ENCODE data around the gene HOXA11.

HOXA11 gene

DNA sequence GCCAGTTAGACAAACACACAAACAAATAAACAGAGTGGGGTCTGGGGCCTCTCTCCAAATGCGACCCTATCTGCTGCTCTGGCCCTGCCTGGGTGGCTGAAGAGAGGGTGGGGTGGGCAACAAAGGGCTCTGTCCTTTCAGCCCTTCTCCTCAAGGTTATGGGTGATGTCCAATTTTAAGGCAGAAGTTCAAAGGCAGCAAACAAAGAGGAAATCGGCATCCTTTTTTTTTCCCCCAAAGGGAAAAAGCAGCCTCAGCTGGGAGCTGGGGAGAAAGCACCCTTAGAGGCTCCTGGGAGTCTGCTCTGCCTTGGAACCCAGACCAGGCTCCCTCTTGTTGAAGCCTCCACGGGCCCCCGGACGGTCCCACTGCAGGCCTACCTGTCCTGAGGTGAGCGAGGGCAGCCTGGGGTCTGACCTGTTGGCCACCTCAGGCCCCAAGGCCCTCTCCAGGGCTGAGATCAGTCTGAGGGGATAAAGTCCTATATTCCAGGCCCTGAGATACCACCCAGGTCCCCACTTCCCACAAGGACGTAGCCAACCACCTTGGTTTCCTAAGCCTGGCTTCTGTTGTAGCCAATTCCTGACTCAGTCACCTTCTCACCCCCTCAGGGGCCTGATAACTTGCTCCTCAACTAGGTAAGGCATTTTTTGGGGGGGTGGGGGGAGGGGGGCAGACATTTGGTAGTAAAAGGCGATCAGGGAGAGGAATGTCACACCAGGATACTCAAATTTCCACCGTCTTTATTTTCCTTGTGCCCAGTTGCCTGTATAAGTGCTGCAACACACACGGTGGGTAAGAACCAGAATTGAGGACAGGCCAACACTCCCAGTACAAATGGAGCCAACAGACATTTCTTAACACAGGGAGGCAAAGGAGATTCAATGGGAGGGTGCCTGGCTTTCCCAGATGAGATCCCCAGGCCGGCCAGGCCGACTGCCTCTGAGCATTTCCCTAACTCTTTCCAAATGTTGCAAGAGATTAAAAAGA is 4.3 kb downstream of the HOXA11 start:
- DNase-seq (ENCODE audit: low read depth), result no peak

DNA sequence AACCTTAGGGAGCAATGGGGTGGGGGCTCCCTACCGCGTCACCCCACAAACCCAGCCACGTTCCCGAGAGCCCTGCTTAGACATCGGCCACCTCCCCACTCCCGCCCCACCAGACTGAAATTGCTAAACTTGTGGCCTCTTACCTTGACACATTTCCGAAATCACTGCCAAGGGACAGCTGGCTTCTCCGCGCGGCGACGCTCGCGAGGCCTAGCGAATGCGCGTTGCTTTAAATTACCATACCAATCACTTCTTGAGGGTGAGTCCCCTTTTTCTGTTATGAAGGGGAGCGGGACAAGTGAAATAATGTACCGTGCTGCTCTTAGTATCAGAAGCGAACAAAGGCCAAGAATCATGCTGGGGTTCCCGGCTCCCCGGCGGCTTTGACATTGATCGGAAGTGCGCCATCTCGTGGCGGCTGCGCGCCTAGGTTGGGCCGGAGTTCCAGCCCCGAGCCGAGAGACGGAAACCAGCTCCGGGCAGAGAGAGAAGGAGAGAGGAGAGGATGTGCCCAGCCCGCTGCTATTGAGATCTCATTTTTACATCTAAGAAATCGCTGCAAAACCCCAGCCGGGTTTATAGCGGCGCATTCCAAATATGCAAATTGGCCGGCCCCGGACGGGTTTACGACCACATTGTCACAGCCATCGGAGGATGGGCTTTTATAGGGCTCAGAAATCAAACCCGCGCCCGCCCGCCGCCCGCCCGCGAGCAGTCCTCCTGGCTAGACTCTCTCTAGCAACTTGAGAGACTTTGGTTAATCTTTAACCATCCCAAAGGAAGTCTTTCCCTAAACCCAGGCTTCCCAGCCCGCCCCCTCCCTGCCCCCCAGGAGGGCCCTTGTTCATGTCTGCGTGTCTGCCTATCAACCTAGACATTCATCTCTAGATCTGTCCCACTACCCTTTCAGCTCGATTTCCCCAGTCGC is 5.3 kb downstream of the HOXA11 start:
- peak; percentile 56 for DNase-seq (ENCODE audit: low read depth)

DNA sequence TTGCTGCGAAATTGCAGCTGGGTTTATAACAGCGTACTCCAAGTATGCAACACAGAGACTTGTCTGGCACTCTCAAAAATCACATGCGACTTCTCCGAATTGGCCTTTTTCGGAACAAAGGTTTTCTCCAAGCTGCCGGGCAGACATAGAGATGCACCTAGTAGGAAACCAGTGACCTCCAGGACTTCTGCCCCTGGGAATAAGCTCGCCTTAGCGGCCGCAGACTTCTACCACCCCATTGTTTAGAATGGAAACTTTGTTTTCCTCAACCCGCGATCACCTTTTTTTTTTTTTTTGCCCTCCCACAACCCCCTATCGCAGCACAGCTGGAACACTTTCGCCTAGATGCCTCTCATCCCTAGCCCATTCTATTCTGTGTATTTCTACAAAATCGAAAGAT is 6.0 kb downstream of the HOXA11 start:
- DNase-seq (ENCODE audit: low read depth), result no peak

DNA sequence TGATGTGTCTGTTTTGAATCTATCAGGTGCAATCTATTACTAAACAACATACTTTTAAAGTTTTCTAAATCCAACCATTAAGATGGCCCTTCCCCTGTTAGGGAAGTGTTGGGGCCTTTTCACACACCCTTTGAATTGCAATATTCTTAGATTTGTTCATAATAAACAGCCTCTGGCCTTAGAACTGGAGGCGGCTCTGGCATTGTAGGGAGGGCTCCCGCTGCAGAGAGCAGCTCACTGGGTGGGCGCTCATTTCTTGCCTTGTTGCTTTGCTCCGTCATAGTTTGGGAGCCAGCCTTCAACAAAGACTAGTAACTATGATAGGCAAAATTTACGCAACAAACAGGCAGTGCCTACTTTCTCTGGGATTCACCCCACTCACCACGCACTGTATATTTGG is 6.7 kb downstream of the HOXA11 start:
- DNase-seq (ENCODE audit: low read depth), result no peak

DNA sequence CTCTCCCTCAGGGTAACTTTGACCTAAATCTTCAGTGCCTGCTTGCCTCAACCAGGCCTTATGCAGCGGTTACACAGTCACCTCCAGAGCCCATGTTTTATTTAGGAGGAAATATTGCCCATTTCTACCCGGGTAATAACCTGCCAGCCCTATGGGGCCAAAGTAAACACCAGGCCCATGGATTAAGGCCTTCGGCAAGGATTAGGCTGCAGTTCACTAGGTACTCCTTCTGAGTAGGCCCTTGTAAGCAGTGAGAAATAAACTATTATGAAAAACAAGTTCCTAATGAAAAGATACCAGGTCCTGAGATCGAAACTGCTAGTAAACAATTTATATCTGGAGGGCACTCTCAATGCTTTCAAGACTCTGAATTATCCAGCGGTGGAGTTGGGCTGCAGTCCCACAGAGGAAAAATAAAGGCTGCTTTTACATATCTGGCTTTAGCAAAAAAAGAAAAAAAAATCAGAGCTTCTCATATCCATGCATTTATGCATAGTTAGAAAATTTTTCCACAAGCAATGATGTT is 7.2 kb downstream of the HOXA11 start:
- DNase-seq (ENCODE audit: low read depth), result no peak

DNA sequence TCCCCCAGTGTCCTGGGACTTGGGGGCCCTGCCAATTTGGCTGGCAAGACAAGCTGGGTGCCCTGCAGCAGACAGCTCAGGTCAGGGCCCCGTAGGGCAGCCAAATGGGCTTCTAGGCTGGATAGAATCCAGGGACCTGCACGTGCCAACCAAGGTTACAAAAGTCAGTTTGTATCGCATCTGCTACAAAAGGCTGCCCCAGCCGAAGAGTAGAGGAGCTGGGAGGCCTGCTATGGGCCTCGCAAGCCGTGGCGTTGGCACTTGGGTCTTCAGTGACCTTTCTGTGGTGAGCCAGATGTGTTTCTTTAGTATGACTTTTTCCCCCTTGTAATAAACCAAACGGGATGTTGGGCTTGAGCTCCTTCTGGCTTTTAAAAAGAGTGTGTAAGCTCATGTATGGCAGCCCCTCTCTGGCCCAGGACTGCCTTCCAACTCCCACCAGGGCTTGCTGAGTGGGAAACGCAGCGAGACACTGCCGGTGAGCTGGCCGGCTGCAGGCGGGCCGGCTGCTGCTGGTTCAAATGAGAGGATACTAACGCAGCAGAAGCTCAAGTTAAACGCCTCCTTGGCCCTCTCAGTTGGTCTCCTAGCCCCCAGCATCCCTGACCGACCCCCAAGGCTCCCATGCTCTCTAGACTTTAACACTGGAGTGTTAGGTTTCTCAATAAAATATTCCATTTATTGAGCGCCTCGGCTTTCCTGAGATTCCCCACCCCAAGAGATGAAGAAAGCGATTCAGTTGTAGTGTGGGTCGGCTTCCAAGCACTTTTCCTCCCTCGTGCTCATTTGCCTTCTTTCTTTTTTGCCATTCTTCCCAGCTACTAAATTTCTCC is 7.9 kb downstream of the HOXA11 start:
- DNase-seq (ENCODE audit: low read depth), result no peak

DNA sequence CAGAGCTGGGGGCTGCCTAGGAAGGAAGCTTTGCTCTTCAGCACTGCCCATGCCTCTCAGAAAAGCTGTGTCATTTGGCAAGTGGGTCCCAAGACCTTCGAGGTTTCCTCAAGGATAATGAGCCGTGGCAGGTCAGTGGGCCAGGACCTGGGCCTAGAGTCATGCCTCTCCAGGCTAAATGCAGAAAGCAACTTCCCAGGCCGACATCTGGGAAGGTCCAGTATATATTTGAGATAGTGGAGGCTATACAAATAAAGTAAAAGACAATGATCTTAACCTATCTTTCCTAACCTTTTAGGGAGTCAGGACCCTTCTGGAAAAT is 8.5 kb downstream of the HOXA11 start:
- DNase-seq (ENCODE audit: low read depth), result no peak

DNA sequence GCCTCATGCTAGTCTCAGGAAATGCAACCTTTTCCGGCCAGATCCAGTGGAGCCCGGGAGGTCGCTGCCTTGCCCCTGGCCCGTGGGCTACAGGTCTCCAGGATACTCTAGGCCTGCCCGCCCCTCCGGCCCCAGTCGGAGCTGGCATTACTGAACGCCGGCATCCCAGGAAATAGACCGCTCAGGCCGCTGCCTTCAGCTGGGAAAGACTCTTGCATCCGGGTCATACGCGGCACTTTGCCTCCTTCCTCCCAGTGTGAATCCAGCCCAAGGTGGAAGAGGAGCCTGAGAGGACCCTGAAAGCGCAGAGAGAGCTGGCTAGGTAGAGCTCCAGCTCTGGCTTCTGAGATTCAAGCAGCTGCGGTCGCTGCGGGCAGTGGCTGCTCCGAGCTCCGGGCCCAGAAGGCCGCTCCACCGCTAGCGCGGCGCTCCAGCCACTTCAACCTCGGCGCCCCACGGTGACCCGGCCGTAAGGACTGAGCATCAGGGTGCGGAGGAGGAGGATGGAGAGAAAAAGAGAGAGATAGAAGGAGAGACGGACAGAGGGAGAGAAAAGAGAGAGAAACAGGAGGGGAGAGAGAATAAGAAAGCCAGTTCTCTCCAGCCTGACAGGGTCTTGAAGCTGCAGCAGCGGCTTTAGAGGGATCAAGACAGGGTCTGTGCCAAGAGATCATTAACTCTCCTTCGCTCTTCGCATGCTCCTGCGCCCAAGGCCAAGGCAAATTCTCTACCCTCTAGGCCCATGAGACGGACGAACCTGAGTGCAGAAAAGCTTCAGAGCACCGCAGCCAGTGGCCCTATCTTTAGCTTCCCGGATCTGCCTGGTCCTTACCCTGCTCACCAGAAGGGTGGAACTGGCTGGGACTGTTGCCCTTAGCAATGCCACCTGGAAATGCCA is 9.2 kb downstream of the HOXA11 start:
- no peak for DNase-seq (ENCODE audit: low read depth)

DNA sequence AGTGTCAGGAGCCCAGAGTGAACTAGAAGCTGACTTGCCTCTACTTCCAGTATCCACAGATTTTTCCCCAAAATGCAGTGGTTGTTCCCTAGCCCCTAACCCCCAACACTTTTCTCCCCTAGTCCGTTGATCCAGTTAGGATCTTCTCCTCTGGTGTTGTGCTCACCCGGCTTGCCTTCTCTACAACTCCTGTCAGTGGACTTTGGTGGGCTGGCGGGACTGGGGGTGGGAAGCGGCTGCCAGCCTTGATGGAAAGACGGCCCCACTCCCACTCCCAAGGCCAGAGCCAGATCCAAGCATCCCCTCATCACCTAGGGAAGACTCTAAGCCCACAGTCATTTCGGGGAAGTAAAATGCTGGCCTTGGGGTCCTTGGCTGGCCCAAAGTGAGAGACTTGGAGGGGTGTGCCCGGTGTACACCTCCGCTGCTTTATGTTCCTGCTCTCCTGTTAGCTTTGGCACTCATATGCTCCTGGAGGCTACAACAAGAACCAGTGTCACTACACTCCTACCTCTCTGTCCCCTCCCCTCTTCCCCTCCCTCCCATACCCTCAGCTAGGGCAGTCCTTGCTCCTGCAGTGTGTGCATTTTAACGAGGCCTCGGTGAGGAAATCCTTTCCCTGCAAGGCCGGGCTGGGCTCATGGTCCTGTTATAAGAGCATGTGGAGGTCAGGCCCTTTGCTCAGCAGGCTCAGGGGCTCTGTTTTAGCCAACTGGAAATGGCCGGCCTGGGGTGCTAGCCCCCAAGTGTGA is 10.0 kb downstream of the HOXA11 start:
- no peak for DNase-seq (ENCODE audit: low read depth)

DNA sequence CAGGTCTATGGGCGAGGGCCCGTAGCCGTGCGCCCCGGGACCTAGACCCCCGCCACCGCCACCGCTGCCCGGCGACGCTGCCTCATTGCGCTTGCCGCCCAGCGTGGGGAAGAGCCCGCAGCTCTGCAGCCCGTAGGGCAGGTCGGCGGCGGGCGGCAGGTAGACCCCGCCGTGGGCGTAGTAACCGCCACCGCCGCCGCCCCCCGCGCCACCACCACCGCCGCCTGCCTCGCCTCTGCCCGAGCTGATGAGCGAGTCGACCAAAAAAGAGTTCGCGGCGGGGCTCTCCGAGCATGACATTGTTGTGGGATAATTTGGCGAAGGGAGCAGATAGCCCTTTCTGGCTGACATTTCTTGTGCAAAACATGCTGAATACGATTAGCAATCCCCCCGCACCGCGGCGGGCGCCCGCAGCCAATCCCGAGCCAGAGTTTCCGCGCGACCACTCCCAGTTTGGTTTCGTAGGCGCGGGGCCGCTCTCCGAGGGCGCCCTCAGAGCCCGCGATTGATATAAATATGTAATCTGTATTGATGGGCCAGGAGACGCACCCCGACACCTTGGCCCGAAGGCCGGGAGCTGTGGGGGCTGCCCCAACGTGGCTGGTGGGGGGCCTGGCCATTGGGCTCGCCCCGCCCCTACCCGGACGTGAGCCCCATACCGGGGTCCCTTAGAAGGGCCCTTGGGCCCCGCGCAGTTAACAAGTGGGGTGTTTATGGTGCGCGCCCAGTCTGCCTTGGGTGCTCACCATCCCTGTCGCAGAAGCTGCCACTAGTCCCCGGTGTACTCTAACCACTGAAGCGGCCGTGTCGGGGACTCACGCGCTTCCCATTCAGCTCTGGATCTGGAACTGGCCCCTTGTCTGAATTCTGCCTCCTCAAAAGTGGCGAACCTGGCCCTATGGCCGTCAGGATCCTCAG is 10.8 kb downstream of the HOXA11 start, which contains the start of gene HOXA10:
HOXA10 (minus strand) TSS at position 365 of the 918 bp plus-strand sequence; CDS start at position 351, 14 bp downstream.
- no peak for DNase-seq (ENCODE audit: low read depth)

DNA sequence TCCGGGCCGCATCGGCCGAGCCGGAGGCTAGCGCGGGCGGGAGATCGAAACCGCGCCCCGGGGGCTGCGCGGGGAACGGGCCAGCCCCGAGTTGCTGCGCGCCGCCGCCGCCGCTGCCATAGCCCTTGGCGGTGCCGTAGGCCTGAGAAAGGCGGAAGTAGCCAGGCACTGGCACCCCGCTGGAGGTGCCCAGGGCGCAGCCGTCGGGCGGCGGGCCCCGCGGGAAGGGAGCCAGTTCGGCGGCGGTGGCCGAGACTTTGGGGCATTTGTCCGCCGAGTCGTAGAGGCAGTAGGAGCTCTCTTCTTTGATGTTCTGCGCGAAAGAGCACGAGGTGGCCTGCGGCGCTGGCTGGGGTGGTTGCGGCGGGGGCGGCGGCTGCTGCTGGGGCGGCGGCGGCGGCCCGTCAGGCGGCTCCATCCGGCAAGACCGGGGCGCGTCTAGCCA is 11.5 kb downstream of the HOXA11 start:
- DNase-seq (ENCODE audit: low read depth), result no peak

DNA sequence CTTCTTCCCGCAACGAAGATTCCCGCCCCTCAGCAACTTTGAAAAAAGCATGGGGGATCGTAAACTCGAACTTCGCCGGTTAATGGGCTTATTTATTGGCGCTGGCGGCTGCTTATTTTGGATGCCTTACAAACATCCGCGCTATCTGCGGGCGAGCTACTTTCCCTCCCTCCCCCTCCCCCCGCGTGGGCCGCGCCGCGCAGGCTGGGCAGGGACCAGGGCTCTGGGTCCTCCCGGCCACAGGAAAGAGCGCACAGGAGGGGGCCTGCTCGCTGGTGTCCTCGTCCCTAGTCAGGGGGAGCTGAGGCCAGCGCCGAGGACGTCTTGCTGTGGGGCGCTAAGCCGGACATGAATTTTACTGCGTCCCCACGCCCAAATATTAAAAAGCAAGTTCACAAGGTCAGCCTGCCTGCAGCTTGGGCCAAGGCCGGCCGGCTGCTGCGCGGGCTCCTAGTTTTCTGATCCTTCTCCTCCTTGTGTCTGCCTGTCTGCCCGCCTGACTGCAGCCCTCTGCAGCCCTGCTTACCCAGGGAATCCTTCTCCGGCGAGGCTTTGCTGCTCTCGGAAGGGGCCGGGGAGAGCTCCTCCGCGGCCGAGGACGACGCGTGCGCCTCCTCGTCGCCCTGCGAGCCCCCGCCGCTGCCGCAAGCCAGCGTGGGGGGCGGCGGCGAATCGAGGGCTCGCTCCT is 12.1 kb downstream of the HOXA11 start:
- no peak for DNase-seq (ENCODE audit: low read depth)

DNA sequence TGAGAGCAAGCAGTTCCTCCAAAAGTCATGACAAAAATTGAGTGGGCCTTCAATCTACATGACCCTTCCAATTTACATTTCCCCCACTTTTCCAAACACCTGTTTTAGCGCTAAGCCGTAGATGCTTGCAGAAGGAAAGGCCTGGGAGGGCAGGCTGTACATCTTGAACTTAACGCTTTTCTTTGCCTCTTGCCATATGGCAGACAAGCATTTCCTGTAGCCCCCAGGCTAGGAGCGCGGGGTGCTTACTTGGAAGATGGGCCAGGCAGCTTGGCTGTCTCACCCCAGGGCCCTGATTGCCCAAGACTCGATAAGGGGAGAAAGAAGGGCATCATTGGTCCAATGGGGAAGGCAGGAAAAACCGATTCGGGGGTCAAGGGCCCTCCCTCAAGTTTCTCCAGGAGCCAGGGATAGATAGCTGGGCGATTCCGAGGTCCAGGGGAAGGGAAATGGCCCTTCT is 12.7 kb downstream of the HOXA11 start:
- no peak for DNase-seq (ENCODE audit: low read depth)

DNA sequence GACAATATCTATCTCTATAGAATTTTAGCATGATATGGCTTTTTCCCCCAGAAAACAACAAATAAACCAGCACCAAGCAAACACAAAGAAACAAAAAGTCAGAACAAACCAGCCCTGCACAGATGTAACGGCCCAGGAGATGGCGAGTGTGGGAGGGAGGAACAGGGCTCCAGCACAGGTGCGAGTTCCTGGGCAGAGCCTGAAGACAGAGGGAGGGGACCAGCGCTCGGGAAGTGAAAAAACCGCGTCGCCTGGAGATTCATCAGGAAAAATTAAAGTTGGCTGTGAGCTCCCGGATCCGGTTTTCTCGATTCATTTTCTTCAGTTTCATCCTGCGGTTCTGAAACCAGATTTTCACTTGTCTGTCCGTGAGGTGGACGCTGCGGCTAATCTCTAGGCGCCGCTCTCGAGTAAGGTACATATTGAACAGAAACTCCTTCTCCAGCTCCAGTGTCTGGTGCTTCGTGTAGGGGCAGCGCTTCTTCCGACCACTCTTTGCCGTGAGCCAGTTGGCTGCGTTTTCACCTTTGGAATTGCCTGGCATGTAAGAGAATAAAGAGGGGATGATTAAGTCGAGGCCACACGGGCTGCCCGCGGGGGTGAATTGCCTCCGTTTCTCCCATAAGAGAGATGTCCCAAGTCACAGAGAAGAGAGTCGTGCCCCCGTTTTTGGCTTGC is 13.3 kb downstream of the HOXA11 start:
- DNase-seq (ENCODE audit: low read depth), result no peak

DNA sequence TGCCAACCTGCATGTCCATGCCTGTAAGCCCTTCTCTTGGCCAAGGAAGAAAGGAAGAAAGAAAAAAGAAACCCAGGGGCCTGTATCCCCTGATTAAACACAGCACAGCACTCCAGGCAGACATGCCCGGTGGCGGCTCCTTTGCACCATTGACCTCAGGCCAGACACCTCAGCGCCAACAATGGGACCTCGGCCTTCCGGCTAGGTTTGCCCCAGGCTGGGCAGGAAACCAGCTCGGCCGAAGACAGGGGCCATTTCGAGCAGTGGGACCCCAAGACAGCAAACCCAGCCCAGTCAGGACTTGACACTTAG is 13.8 kb downstream of the HOXA11 start:
- no peak for DNase-seq (ENCODE audit: low read depth)

DNA sequence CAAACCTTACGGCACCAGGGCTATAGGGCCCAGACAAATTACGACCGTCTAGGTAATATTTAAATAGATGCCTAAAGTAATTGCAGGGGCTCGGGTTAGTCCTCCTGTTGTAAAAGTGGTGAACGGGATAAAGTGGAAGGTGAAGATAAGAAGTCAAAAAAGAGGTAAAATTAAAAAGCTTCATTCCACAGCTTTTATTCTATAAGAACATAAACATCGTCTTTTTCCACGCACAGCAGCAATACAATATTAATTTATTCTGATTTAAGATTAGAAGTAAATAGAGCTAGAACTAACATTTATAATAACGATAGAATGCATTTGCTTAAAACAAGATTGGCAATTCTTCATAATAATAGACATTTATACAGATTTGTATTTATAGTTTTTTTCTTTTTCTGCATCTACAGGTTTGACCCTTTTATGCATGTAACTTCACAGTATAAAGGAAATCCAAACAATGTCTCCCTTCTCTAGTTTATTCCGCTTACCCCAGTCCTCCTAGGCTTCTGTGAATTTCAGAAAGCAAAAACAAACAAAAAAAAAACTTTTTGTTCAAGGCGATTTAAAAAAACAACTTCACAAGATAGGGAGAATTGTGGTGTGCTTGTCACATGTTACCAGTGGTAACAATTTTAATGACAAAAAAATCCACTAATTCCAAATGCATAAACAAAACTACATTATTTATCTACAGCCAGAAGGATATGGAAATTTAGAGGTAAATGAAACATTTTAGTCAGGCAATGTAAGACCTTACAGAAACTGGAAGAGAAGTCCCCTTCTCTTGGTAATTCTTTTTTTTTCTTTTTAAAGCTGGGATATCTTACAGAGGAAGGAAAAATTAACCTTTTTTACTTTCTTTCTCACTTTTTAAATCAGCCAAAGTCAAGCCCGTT is 14.4 kb downstream of the HOXA11 start:
- no peak for DNase-seq (ENCODE audit: low read depth)
